HepG2 (cell line): ENCODE measurements around the gene FANCG. TPM values are rescaled to one million over a fixed set of nuclear protein-coding genes. Genes with fewer than 3 reads are reported as not detected.

Experiments used
- ARID3A ChIP-seq: IDR thresholded peaks from 2 replicates; pipeline ENCODE4 v1.6.1; 2012; ENCODE audit warnings: low read depth, low read length, improper control_type of control experiment
- ARNTL ChIP-seq: sonication (generic); formaldehyde crosslinking; IDR thresholded peaks from 2 replicates; pipeline ENCODE4 v1.4.0; 2020; ENCODE audit warnings: mild to moderate bottlenecking, missing genetic modification reagents
- BRD4 ChIP-seq: sonication (generic); formaldehyde crosslinking; IDR thresholded peaks from 2 replicates; pipeline ENCODE4 v1.4.0; 2020; ENCODE audit warnings: missing genetic modification reagents
- E2F5 ChIP-seq: sonication (generic); formaldehyde crosslinking; conservative IDR thresholded peaks from 2 replicates; pipeline ENCODE4 v1.4.0; 2020; ENCODE audit warnings: missing genetic modification reagents
- FUBP1 ChIP-seq: sonication (generic); formaldehyde crosslinking; IDR thresholded peaks from 2 replicates; pipeline ENCODE4 v1.5.1; 2020; ENCODE audit warnings: missing genetic modification reagents, mild to moderate bottlenecking, borderline replicate concordance
- GABPB1 ChIP-seq: IDR thresholded peaks from 2 replicates; pipeline ENCODE4 v1.6.1; 2016; ENCODE audit warnings: mild to moderate bottlenecking, missing genetic modification reagents, moderate library complexity, missing compliant biosample characterization
- HBP1 ChIP-seq: IDR thresholded peaks from 2 replicates; pipeline ENCODE4 v1.6.1; 2016; ENCODE audit warnings: low read depth, control low read depth
- HOXA3 ChIP-seq: sonication (generic); formaldehyde crosslinking; IDR thresholded peaks from 2 replicates; pipeline ENCODE4 v1.5.0; 2020; ENCODE audit warnings: missing genetic modification reagents
- MAFF ChIP-seq: IDR thresholded peaks from 2 replicates; pipeline ENCODE4 v1.6.1; 2011; ENCODE audit warnings: low read depth, low read length, improper control_type of control experiment
- MED1 ChIP-seq: sonication (generic); formaldehyde crosslinking; IDR thresholded peaks from 2 replicates; pipeline ENCODE4 v1.4.0; 2020; ENCODE audit warnings: missing genetic modification reagents
- MXD3 ChIP-seq: IDR thresholded peaks from 2 replicates; pipeline ENCODE4 v1.6.1; 2016; ENCODE audit warnings: mild to moderate bottlenecking, missing biosample characterization, missing genetic modification reagents
- PCBP2 ChIP-seq: fragments of 200-400 bp; formaldehyde crosslinking; optimal IDR thresholded peaks from 2 replicates; pipeline ENCODE3; 2018; ENCODE audit warnings: low read length, low read depth; ENCODE audit not compliant: poor library complexity, severe bottlenecking
- PITX1 ChIP-seq: sonication (generic); formaldehyde crosslinking; IDR thresholded peaks from 2 replicates; pipeline ENCODE4 v1.5.1; 2020; ENCODE audit warnings: mild to moderate bottlenecking, missing genetic modification reagents
- REPIN1 ChIP-seq: sonication (generic); formaldehyde crosslinking; IDR thresholded peaks from 2 replicates; pipeline ENCODE4 v1.8.0; 2022; ENCODE audit warnings: missing genetic modification reagents, low read depth, mild to moderate bottlenecking, borderline replicate concordance
- SP2 ChIP-seq: sonication (generic); formaldehyde crosslinking; IDR thresholded peaks from 2 replicates; pipeline ENCODE4 v1.5.1; 2020; ENCODE audit warnings: mild to moderate bottlenecking, missing genetic modification reagents
- ZIK1 ChIP-seq: sonication (generic); formaldehyde crosslinking; IDR thresholded peaks from 2 replicates; pipeline ENCODE4 v1.5.0; 2020; ENCODE audit warnings: mild to moderate bottlenecking, low read depth, missing genetic modification reagents, borderline replicate concordance
- ZKSCAN1 ChIP-seq: fragments of 150-350 bp; IDR thresholded peaks from 2 replicates; pipeline ENCODE4 v1.6.1; 2014; ENCODE audit warnings: low read length
- ZNF557 ChIP-seq: sonication (generic); formaldehyde crosslinking; IDR thresholded peaks from 2 replicates; pipeline ENCODE4 v1.4.0; 2020; ENCODE audit warnings: missing genetic modification reagents
- ZNF704 ChIP-seq: sonication (generic); formaldehyde crosslinking; IDR thresholded peaks from 2 replicates; pipeline ENCODE4 v1.8.1; 2023; ENCODE audit warnings: mild to moderate bottlenecking, inconsistent platforms, moderate library complexity, missing genetic modification reagents, borderline replicate concordance
- ZNF713 ChIP-seq: sonication (generic); formaldehyde crosslinking; IDR thresholded peaks from 2 replicates; pipeline ENCODE4 v1.4.0; 2020; ENCODE audit warnings: mild to moderate bottlenecking, missing genetic modification reagents
- ZNF768 ChIP-seq: sonication (generic); formaldehyde crosslinking; IDR thresholded peaks from 2 replicates; pipeline ENCODE4 v1.4.0; 2020; ENCODE audit warnings: missing genetic modification reagents
- polyA plus RNA-seq, 8 experiments: library from polyadenylated mRNA; depleted of rRNA in 3 of 8; stranded (reverse) in 7 of 8; unstranded in 1 of 8; fragments of >200 nt; fragmentation: Illumina TruSeq in 4 of 8; extraction: Trizol in 4 of 8; gene quantifications; 2 replicates each; pipeline versions ENCODE4 v1.2.1 to v1.2.3, GENCODE V29; 2011 to 2016; ENCODE audit warnings: low read depth in 4 of 8, missing spikeins in 1 of 8, mixed read lengths in 1 of 8; ENCODE audit not compliant: insufficient read depth in 1 of 8
- total RNA-seq, 5 experiments: library from RNA; depleted of rRNA; stranded (reverse); fragments of >200 nt; fragmentation: Illumina TruSeq; extraction: Trizol; gene quantifications; 2 replicates each; pipeline ENCODE4 v1.2.3, GENCODE V29; 2016; ENCODE audit warnings: low read depth in 1 of 5

Gene FANCG
- total and polyA plus RNA-seq, 2 of the 13 experiments (the other 11 are each of a cell fraction or from before 2014, with no cell fraction given): 14.4 to 45.1 TPM

GRCh38 chr9:35102769-35103659 lies 23.3 kb upstream of the FANCG start, which contains the start of gene STOML2 (continued):
- peak; percentile 91 for TF ChIP-seq MXD3 (CRISPR knock-in tag)
- no peak for TF ChIP-seq ARNTL (CRISPR knock-in tag)
- TF ChIP-seq SP2 (CRISPR knock-in tag): peak; percentile 82
- TF ChIP-seq E2F5 (CRISPR knock-in tag): 0 out of 2 replicates have a peak, but pooled peaks have one; percentile 9
- no peak for TF ChIP-seq FUBP1 (CRISPR knock-in tag)
- TF ChIP-seq HOXA3: peak; percentile 84
- no peak for TF ChIP-seq ZNF704 (CRISPR knock-in tag)
- TF ChIP-seq MED1 (CRISPR knock-in tag): peak; percentile 78
- peak; percentile 66 for TF ChIP-seq ZNF768 (CRISPR knock-in tag)
- TF ChIP-seq MAFF: no peak
- TF ChIP-seq ZKSCAN1: no peak
- TF ChIP-seq PITX1 (CRISPR knock-in tag): no peak; the same call in 1 of the 2 replicates
- peak; percentile 99 for TF ChIP-seq GABPB1 (CRISPR knock-in tag)
- 0 out of 2 replicates have a peak, but pooled peaks have one; percentile 41 for TF ChIP-seq ZNF557
- TF ChIP-seq REPIN1 (CRISPR knock-in tag): peak; percentile 82; the same call in 1 of the 2 replicates
- no peak for TF ChIP-seq ARID3A
- peak; percentile 79; the same call in 1 of the 2 replicates for TF ChIP-seq HBP1
- no peak for TF ChIP-seq PCBP2
- TF ChIP-seq ZNF713: no peak
- peak; percentile 88 for TF ChIP-seq BRD4 (CRISPR knock-in tag)
- no peak for TF ChIP-seq ZIK1 (CRISPR knock-in tag)
